HEK293 (cell line): ENCODE measurements around the gene ARHGAP25.

Source experiments
- GFI1B ChIP-seq: fragments of 450-650 bp; formaldehyde crosslinking; IDR thresholded peaks from 2 replicates; pipeline ENCODE4 v1.5.1; 2016; ENCODE audit warnings: missing biosample characterization, missing genetic modification characterization
- IKZF3 ChIP-seq: fragments of 450-650 bp; IDR thresholded peaks from 2 replicates; pipeline ENCODE4 v1.5.0; 2018; ENCODE audit warnings: missing biosample characterization, mild to moderate bottlenecking, missing genetic modification characterization, moderate library complexity
- KLF1 ChIP-seq: fragments of 450-650 bp; formaldehyde crosslinking; IDR thresholded peaks from 2 replicates; pipeline ENCODE4 v1.5.1; 2016; ENCODE audit warnings: missing biosample characterization, missing genetic modification characterization
- KLF7 ChIP-seq: fragments of 450-650 bp; formaldehyde crosslinking; IDR thresholded peaks from 2 replicates; pipeline ENCODE4 v1.5.1; 2016; ENCODE audit warnings: missing biosample characterization, missing genetic modification characterization, borderline replicate concordance
- WT1 ChIP-seq: fragments of 450-650 bp; formaldehyde crosslinking; IDR thresholded peaks from 2 replicates; pipeline ENCODE4 v1.5.1; 2016; ENCODE audit warnings: missing biosample characterization, missing genetic modification characterization
- YY1 ChIP-seq: fragments of 450-650 bp; formaldehyde crosslinking; IDR thresholded peaks from 2 replicates; pipeline ENCODE4 v1.5.1; 2018; ENCODE audit warnings: missing biosample characterization, missing genetic modification characterization
- YY2 ChIP-seq: fragments of 450-650 bp; formaldehyde crosslinking; IDR thresholded peaks from 2 replicates; pipeline ENCODE4 v1.5.1; 2016; ENCODE audit warnings: missing biosample characterization, missing genetic modification characterization
- ZBTB1 ChIP-seq: fragments of 450-650 bp; formaldehyde crosslinking; IDR thresholded peaks from 2 replicates; pipeline ENCODE4 v1.5.1; 2016; ENCODE audit warnings: missing biosample characterization, missing genetic modification characterization
- ZFP69B ChIP-seq: fragments of 450-650 bp; formaldehyde crosslinking; IDR thresholded peaks from 2 replicates; pipeline ENCODE4 v1.5.1; 2016; ENCODE audit warnings: missing biosample characterization, missing genetic modification characterization
- ZNF121 ChIP-seq: fragments of 450-650 bp; formaldehyde crosslinking; IDR thresholded peaks from 2 replicates; pipeline ENCODE4 v1.5.1; 2016; ENCODE audit warnings: missing biosample characterization, missing genetic modification characterization
- ZNF140 ChIP-seq: fragments of 450-650 bp; formaldehyde crosslinking; IDR thresholded peaks from 2 replicates; pipeline ENCODE4 v1.5.1; 2016; ENCODE audit warnings: missing biosample characterization, missing genetic modification characterization
- ZNF19 ChIP-seq: fragments of 450-650 bp; formaldehyde crosslinking; IDR thresholded peaks from 2 replicates; pipeline ENCODE4; 2016; ENCODE audit warnings: missing biosample characterization, missing genetic modification characterization, low read depth
- ZNF23 ChIP-seq: fragments of 450-650 bp; formaldehyde crosslinking; IDR thresholded peaks from 2 replicates; pipeline ENCODE4 v1.5.1; 2016; ENCODE audit warnings: missing biosample characterization, missing genetic modification characterization, borderline replicate concordance
- ZNF391 ChIP-seq: fragments of 450-650 bp; formaldehyde crosslinking; IDR thresholded peaks from 2 replicates; pipeline ENCODE4 v1.5.1; 2016; ENCODE audit warnings: low read depth, missing biosample characterization, missing genetic modification characterization, borderline replicate concordance
- ZNF423 ChIP-seq: fragments of 450-650 bp; formaldehyde crosslinking; IDR thresholded peaks from 2 replicates; pipeline ENCODE4 v1.5.1; 2016; ENCODE audit warnings: missing biosample characterization, missing genetic modification characterization
- ZNF426 ChIP-seq: fragments of 450-650 bp; formaldehyde crosslinking; IDR thresholded peaks from 2 replicates; pipeline ENCODE4 v1.5.1; 2017; ENCODE audit warnings: missing biosample characterization, missing genetic modification characterization, mild to moderate bottlenecking, inconsistent platforms, moderate library complexity
- ZNF514 ChIP-seq: fragments of 450-650 bp; formaldehyde crosslinking; IDR thresholded peaks from 2 replicates; pipeline ENCODE4 v1.5.1; 2016; ENCODE audit warnings: missing biosample characterization, missing genetic modification characterization
- ZNF560 ChIP-seq: fragments of 450-650 bp; formaldehyde crosslinking; IDR thresholded peaks from 2 replicates; pipeline ENCODE4 v1.5.1; 2017; ENCODE audit warnings: missing biosample characterization, missing genetic modification characterization, borderline replicate concordance
- ZNF571 ChIP-seq: fragments of 450-650 bp; formaldehyde crosslinking; IDR thresholded peaks from 2 replicates; pipeline ENCODE4 v1.5.0; 2017; ENCODE audit warnings: missing biosample characterization, missing genetic modification characterization
- ZNF654 ChIP-seq: fragments of 450-650 bp; formaldehyde crosslinking; IDR thresholded peaks from 2 replicates; pipeline ENCODE4 v1.5.1; 2016; ENCODE audit warnings: low read depth, missing biosample characterization, missing genetic modification characterization
- ZNF707 ChIP-seq: fragments of 450-650 bp; formaldehyde crosslinking; IDR thresholded peaks from 2 replicates; pipeline ENCODE4 v1.5.1; 2016; ENCODE audit warnings: missing biosample characterization, missing genetic modification characterization
- ZNF791 ChIP-seq: fragments of 450-650 bp; formaldehyde crosslinking; IDR thresholded peaks from 2 replicates; pipeline ENCODE4 v1.5.1; 2016; ENCODE audit warnings: missing biosample characterization, missing genetic modification characterization
- ZSCAN30 ChIP-seq: fragments of 450-650 bp; IDR thresholded peaks from 2 replicates; pipeline ENCODE4 v1.5.1; 2018; ENCODE audit warnings: missing biosample characterization, mild to moderate bottlenecking, missing genetic modification characterization, moderate library complexity
- TF ChIP-seq, protein P1 (sequence below): fragments of 450-650 bp; formaldehyde crosslinking; IDR thresholded peaks from 2 replicates; pipeline ENCODE4 v1.5.1; 2017; ENCODE audit warnings: missing biosample characterization, missing genetic modification characterization
- TF ChIP-seq, protein P2 (sequence below): fragments of 450-650 bp; formaldehyde crosslinking; IDR thresholded peaks from 2 replicates; pipeline ENCODE4 v1.5.1; 2016; ENCODE audit warnings: missing biosample characterization, missing genetic modification characterization, borderline replicate concordance
- TF ChIP-seq, protein P3 (sequence below): fragments of 450-650 bp; formaldehyde crosslinking; IDR thresholded peaks from 2 replicates; pipeline ENCODE4 v1.5.1; 2017; ENCODE audit warnings: missing biosample characterization, missing genetic modification characterization
- TF ChIP-seq, protein P4 (sequence below): fragments of 450-650 bp; formaldehyde crosslinking; IDR thresholded peaks from 2 replicates; pipeline ENCODE4 v1.5.1; 2017; ENCODE audit warnings: missing biosample characterization, missing genetic modification characterization
- TF ChIP-seq, protein P5 (sequence below): fragments of 450-650 bp; formaldehyde crosslinking; IDR thresholded peaks from 2 replicates; pipeline ENCODE4 v1.5.1; 2016; ENCODE audit warnings: missing biosample characterization, missing genetic modification characterization

Gene ARHGAP25

DNA sequence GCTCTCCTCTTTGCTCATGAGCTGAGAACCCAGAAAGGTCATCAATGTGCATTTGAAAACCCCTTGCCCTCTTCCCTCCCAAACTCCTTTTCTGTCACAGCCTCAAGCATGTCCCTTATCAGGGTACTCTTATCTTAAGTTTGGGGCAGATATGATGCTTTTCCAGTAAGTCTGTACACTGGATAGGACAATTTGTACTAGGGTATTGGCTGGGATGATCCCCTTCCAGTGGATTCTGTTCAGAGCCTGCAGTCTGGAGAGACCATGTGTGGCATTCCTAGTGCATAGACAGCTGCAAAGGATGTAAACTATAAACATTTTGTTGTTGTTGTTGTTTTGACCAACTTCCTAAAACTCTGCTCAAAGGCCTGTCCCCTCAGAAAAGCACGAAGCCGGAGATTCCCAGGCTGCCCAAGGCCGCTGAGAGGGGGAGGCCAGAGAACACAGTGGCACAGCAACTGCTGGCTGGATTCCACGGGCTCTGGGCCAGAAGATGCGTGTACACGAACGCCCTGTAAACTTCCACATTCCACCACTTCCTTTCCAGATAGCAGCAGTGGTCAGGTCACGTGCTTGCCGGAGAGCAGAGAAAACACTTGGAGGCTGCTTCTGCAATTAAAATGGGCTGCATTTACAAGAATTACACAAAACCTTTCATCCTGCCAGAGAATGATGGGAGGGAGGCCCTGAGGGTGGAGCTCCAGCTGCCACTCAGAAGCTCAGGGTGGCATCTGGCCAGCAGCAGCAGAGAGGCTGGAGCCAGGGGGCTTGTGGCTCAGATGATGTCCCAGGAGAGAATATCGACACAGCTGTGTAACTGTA lies 94.5 kb downstream of the ARHGAP25 start (continued):
- TF ChIP-seq, protein P1, sequence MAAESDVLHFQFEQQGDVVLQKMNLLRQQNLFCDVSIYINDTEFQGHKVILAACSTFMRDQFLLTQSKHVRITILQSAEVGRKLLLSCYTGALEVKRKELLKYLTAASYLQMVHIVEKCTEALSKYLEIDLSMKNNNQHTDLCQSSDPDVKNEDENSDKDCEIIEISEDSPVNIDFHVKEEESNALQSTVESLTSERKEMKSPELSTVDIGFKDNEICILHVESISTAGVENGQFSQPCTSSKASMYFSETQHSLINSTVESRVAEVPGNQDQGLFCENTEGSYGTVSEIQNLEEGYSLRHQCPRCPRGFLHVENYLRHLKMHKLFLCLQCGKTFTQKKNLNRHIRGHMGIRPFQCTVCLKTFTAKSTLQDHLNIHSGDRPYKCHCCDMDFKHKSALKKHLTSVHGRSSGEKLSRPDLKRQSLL, result no peak
- TF ChIP-seq ZNF23 (tag by site-specific recombination) (no peak), ZNF654 (no peak), ZNF19 (no peak), KLF1 (peak; percentile 81), WT1 (tag by site-specific recombination) (peak; percentile 61), ZNF121 (no peak), ZNF571 (tag by site-specific recombination) (no peak), YY1 (no peak), ZNF391 (tag by site-specific recombination) (0 out of 2 replicates have a peak, but pooled peaks have one; percentile 19), ZNF514 (no peak), ZNF560 (tag by site-specific recombination) (no peak), ZFP69B (tag by site-specific recombination) (no peak), ZNF426 (tag by site-specific recombination) (no peak), GFI1B (no peak), ZBTB1 (tag by site-specific recombination) (no peak), IKZF3 (tag by site-specific recombination) (peak; percentile 67; the same call in 1 of the 2 replicates), ZNF707 (tag by site-specific recombination) (no peak), YY2 (tag by site-specific recombination) (no peak), ZNF140 (tag by site-specific recombination) (no peak), KLF7 (tag by site-specific recombination) (no peak), ZNF791 (no peak), ZSCAN30 (no peak), ZNF423 (tag by site-specific recombination) (no peak)
- TF ChIP-seq, protein P2, sequence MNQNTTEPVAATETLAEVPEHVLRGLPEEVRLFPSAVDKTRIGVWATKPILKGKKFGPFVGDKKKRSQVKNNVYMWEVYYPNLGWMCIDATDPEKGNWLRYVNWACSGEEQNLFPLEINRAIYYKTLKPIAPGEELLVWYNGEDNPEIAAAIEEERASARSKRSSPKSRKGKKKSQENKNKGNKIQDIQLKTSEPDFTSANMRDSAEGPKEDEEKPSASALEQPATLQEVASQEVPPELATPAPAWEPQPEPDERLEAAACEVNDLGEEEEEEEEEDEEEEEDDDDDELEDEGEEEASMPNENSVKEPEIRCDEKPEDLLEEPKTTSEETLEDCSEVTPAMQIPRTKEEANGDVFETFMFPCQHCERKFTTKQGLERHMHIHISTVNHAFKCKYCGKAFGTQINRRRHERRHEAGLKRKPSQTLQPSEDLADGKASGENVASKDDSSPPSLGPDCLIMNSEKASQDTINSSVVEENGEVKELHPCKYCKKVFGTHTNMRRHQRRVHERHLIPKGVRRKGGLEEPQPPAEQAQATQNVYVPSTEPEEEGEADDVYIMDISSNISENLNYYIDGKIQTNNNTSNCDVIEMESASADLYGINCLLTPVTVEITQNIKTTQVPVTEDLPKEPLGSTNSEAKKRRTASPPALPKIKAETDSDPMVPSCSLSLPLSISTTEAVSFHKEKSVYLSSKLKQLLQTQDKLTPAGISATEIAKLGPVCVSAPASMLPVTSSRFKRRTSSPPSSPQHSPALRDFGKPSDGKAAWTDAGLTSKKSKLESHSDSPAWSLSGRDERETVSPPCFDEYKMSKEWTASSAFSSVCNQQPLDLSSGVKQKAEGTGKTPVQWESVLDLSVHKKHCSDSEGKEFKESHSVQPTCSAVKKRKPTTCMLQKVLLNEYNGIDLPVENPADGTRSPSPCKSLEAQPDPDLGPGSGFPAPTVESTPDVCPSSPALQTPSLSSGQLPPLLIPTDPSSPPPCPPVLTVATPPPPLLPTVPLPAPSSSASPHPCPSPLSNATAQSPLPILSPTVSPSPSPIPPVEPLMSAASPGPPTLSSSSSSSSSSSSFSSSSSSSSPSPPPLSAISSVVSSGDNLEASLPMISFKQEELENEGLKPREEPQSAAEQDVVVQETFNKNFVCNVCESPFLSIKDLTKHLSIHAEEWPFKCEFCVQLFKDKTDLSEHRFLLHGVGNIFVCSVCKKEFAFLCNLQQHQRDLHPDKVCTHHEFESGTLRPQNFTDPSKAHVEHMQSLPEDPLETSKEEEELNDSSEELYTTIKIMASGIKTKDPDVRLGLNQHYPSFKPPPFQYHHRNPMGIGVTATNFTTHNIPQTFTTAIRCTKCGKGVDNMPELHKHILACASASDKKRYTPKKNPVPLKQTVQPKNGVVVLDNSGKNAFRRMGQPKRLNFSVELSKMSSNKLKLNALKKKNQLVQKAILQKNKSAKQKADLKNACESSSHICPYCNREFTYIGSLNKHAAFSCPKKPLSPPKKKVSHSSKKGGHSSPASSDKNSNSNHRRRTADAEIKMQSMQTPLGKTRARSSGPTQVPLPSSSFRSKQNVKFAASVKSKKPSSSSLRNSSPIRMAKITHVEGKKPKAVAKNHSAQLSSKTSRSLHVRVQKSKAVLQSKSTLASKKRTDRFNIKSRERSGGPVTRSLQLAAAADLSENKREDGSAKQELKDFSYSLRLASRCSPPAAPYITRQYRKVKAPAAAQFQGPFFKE (tag by site-specific recombination), result no peak
- TF ChIP-seq, protein P3, sequence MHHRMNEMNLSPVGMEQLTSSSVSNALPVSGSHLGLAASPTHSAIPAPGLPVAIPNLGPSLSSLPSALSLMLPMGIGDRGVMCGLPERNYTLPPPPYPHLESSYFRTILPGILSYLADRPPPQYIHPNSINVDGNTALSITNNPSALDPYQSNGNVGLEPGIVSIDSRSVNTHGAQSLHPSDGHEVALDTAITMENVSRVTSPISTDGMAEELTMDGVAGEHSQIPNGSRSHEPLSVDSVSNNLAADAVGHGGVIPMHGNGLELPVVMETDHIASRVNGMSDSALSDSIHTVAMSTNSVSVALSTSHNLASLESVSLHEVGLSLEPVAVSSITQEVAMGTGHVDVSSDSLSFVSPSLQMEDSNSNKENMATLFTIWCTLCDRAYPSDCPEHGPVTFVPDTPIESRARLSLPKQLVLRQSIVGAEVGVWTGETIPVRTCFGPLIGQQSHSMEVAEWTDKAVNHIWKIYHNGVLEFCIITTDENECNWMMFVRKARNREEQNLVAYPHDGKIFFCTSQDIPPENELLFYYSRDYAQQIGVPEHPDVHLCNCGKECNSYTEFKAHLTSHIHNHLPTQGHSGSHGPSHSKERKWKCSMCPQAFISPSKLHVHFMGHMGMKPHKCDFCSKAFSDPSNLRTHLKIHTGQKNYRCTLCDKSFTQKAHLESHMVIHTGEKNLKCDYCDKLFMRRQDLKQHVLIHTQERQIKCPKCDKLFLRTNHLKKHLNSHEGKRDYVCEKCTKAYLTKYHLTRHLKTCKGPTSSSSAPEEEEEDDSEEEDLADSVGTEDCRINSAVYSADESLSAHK (tag by site-specific recombination), result peak; percentile 63
- TF ChIP-seq, protein P4, sequence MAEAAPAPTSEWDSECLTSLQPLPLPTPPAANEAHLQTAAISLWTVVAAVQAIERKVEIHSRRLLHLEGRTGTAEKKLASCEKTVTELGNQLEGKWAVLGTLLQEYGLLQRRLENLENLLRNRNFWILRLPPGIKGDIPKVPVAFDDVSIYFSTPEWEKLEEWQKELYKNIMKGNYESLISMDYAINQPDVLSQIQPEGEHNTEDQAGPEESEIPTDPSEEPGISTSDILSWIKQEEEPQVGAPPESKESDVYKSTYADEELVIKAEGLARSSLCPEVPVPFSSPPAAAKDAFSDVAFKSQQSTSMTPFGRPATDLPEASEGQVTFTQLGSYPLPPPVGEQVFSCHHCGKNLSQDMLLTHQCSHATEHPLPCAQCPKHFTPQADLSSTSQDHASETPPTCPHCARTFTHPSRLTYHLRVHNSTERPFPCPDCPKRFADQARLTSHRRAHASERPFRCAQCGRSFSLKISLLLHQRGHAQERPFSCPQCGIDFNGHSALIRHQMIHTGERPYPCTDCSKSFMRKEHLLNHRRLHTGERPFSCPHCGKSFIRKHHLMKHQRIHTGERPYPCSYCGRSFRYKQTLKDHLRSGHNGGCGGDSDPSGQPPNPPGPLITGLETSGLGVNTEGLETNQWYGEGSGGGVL (tag by site-specific recombination), result peak; percentile 50
- TF ChIP-seq, protein P5, sequence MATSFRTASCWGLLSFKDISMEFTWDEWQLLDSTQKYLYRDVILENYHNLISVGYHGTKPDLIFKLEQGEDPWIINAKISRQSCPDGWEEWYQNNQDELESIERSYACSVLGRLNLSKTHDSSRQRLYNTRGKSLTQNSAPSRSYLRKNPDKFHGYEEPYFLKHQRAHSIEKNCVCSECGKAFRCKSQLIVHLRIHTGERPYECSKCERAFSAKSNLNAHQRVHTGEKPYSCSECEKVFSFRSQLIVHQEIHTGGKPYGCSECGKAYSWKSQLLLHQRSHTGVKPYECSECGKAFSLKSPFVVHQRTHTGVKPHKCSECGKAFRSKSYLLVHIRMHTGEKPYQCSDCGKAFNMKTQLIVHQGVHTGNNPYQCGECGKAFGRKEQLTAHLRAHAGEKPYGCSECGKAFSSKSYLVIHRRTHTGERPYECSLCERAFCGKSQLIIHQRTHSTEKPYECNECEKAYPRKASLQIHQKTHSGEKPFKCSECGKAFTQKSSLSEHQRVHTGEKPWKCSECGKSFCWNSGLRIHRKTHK (tag by site-specific recombination), result no peak
